Astrocyte (in vitro differentiated cells and primary cell): Measurements from ENCODE around the gene ADAM19. TPM values are rescaled to one million over a fixed set of nuclear protein-coding genes. Genes with fewer than 3 reads are reported as not detected.
A peak's percentile ranks its signal among the peaks of the same experiment; 100 is the strongest.

Experiments used
- DNase-seq: peaks from one replicate; pipeline ENCODE4 v3.0.0-alpha.2; 2010; ENCODE audit warnings: low read depth
- FAIRE-seq: peaks from 2 replicates; lab custom pipeline; 2011; peaks lifted over from hg19 to GRCh38; lab: Jason Lieb, UNC
- H2AFZ ChIP-seq: 2 replicates; pipeline ENCODE4 v1.6.0; 2012; ENCODE audit warnings: low read depth, low read length, inconsistent platforms
- H3K27ac ChIP-seq: 2 replicates; pipeline ENCODE4 v1.5.1; 2011; ENCODE audit warnings: low read depth, low read length, inconsistent platforms
- H3K27me3 ChIP-seq: 2 replicates; pipeline ENCODE4 v1.6.0; 2011; ENCODE audit warnings: low read length, inconsistent platforms; ENCODE audit not compliant: insufficient read depth
- H3K36me3 ChIP-seq: 2 replicates; pipeline ENCODE4 v1.5.1; 2011; ENCODE audit warnings: low read length, inconsistent platforms; ENCODE audit not compliant: insufficient read depth
- H3K4me1 ChIP-seq: 2 replicates; pipeline ENCODE4 v1.5.1; 2011; ENCODE audit warnings: low read length, inconsistent platforms; ENCODE audit not compliant: insufficient read depth
- H3K4me2 ChIP-seq: 2 replicates; pipeline ENCODE4 v1.6.0; 2012; ENCODE audit warnings: low read length, inconsistent platforms
- H3K4me3 ChIP-seq: 2 replicates; pipeline ENCODE4 v1.5.1; 2011; ENCODE audit warnings: low read depth, mild to moderate bottlenecking, low read length, inconsistent platforms; ENCODE audit not compliant: insufficient read depth
- H3K79me2 ChIP-seq: 2 replicates; pipeline ENCODE4 v1.6.0; 2012; ENCODE audit warnings: mild to moderate bottlenecking, low read length, inconsistent platforms; ENCODE audit not compliant: insufficient read depth
- H3K9ac ChIP-seq: 2 replicates; pipeline ENCODE4 v1.6.0; 2012; ENCODE audit warnings: mild to moderate bottlenecking, low read length, inconsistent platforms
- H3K9me3 ChIP-seq: 2 replicates; pipeline ENCODE4 v1.5.1; 2012; ENCODE audit warnings: low read depth, mild to moderate bottlenecking, low read length, inconsistent platforms; ENCODE audit not compliant: insufficient read depth
- H4K20me1 ChIP-seq: 2 replicates; pipeline ENCODE4 v1.6.0; 2012; ENCODE audit warnings: low read length, inconsistent platforms; ENCODE audit not compliant: insufficient read depth
- H3K27ac Mint-ChIP-seq: one replicate; pipeline ENCODE4 v1.8.0; 2021; ENCODE audit warnings: mild to moderate bottlenecking, mixed read lengths; ENCODE audit not compliant: unreplicated experiment
- H3K27me3 Mint-ChIP-seq: one replicate; pipeline ENCODE4 v1.8.0; 2021; ENCODE audit warnings: low read depth, mixed read lengths; ENCODE audit not compliant: unreplicated experiment
- H3K36me3 Mint-ChIP-seq: one replicate; pipeline ENCODE4 v1.8.0; 2021; ENCODE audit warnings: low read depth, mixed read lengths; ENCODE audit not compliant: unreplicated experiment
- H3K4me1 Mint-ChIP-seq: one replicate; pipeline ENCODE4 v1.8.0; 2021; ENCODE audit warnings: low read depth, mixed read lengths; ENCODE audit not compliant: unreplicated experiment
- H3K4me3 Mint-ChIP-seq: one replicate; pipeline ENCODE4 v1.8.0; 2021; ENCODE audit warnings: mild to moderate bottlenecking, moderate library complexity, mixed read lengths; ENCODE audit not compliant: unreplicated experiment
- H3K9me3 Mint-ChIP-seq: one replicate; pipeline ENCODE4 v1.8.0; 2021; ENCODE audit warnings: mild to moderate bottlenecking, mixed read lengths; ENCODE audit not compliant: unreplicated experiment
- CTCF ChIP-seq: IDR thresholded peaks from 2 replicates; pipeline ENCODE4 v1.5.1; 2011; ENCODE audit warnings: low read depth, mild to moderate bottlenecking, inconsistent platforms, low read length, moderate library complexity; ENCODE audit not compliant: insufficient read depth
- EZH2 ChIP-seq: IDR thresholded peaks from 2 replicates; pipeline ENCODE4 v1.6.1; 2012; ENCODE audit warnings: mild to moderate bottlenecking, low read length, inconsistent platforms; ENCODE audit not compliant: insufficient read depth
- total RNA-seq: library from RNA; stranded (reverse); gene quantifications from 2 replicates; pipeline ENCODE4 v1.2.1, GENCODE V29; 2021

ADAM19 gene
- total RNA-seq, 1 donor from 2014 or later, result 316 TPM

- Histone ChIP-seq H3K36me3 (peaks cover 48% of the 10 kb centered on the region), H3K9ac (peak overlapping the region; percentile 1), H3K4me2 (no peak overlapping the region), H3K9me3 (no peaks in the 10 kb centered on the region), H3K27ac (no peak overlapping the region), H3K4me3 (no peak overlapping the region), H2AFZ (no peak overlapping the region), H4K20me1 (peaks cover 38% of the 10 kb centered on the region), H3K4me1 (peaks cover 53% of the 10 kb centered on the region), H3K27me3 (no peaks in the 10 kb centered on the region), H3K79me2 (peaks cover 13% of the 10 kb centered on the region)
- Mint-ChIP-seq H3K4me1 (peaks cover 23% of the 10 kb centered on the region), H3K4me3 (no peak overlapping the region), H3K27me3 (no peaks in the 10 kb centered on the region), H3K36me3 (peaks cover 20% of the 10 kb centered on the region), H3K27ac (peak overlapping the region; percentile 80), H3K9me3 (no peaks in the 10 kb centered on the region)
- no peak for DNase-seq
- no peak for FAIRE-seq
- TF ChIP-seq EZH2 (no peak), CTCF (no peak)
Observed at GRCh38 chr5:157477814-157478494, 97.6 kb downstream of the ADAM19 start.

GRCh38 chr5:157476702-157477408 lies 98.7 kb downstream of the ADAM19 start:
- Mint-ChIP-seq H3K4me1 (peaks cover 23% of the 10 kb centered on the region), H3K36me3 (peaks cover 16% of the 10 kb centered on the region), H3K9me3 (no peaks in the 10 kb centered on the region), H3K27ac (no peak overlapping the region), H3K4me3 (no peak overlapping the region), H3K27me3 (no peaks in the 10 kb centered on the region)
- peaks cover 38% of the 10 kb centered on the region for H4K20me1 ChIP-seq
- no peak overlapping the region for H3K4me2 ChIP-seq
- no peaks in the 10 kb centered on the region for H3K27me3 ChIP-seq
- TF ChIP-seq CTCF, result peak; percentile 83
- TF ChIP-seq EZH2, result no peak
- FAIRE-seq (no peak), DNase-seq (peak; percentile 45)
- no peak overlapping the region for H3K9ac ChIP-seq
- H3K79me2 ChIP-seq, result peaks cover 13% of the 10 kb centered on the region
- H3K4me1 ChIP-seq, result peaks cover 53% of the 10 kb centered on the region
- no peak overlapping the region for H3K4me3 ChIP-seq
- H3K36me3 ChIP-seq, result peaks cover 49% of the 10 kb centered on the region
- no peak overlapping the region for H2AFZ ChIP-seq
- no peak overlapping the region for H3K27ac ChIP-seq
- no peaks in the 10 kb centered on the region for H3K9me3 ChIP-seq
